HL-60 (cell line): Measurements from ENCODE around the gene GNAL.

Source experiments
- GABPA ChIP-seq: IDR thresholded peaks from 2 replicates; pipeline ENCODE4 v1.6.1; 2012; ENCODE audit warnings: low read depth
- POLR2AphosphoS5 ChIP-seq: IDR thresholded peaks from 2 replicates; pipeline ENCODE4 v1.6.1; 2012; ENCODE audit warnings: low read depth
- TF ChIP-seq, protein P1 (sequence below): IDR thresholded peaks from one replicate; pipeline ENCODE4 v1.5.1; 2011; ENCODE audit warnings: low read length, control low read depth, inconsistent platforms; ENCODE audit not compliant: insufficient read depth
- TF ChIP-seq, protein P2 (sequence below): IDR thresholded peaks from 2 replicates; pipeline ENCODE4 v1.6.1; 2012; ENCODE audit warnings: low read depth; ENCODE audit not compliant: insufficient replicate concordance

DNA sequence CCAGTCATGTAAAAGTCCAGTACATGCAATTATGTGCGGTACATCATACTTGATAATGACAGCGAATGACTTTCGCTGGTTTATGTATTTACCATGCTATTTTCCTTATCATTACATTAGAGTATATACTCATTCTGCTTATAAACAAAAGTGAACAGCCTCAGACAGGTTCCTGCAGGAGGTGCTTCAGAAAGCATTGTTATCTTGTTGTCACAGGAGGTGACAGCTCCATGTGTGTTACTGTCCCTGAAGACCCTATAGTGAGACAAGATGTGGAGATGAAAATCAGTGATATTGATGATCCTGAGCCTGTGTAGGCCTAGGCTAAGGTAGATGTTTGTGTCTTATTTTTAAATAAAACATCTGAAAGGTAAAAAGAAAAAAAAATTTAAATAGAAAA lies 234.4 kb downstream of the GNAL start:
- TF ChIP-seq, protein P1, sequence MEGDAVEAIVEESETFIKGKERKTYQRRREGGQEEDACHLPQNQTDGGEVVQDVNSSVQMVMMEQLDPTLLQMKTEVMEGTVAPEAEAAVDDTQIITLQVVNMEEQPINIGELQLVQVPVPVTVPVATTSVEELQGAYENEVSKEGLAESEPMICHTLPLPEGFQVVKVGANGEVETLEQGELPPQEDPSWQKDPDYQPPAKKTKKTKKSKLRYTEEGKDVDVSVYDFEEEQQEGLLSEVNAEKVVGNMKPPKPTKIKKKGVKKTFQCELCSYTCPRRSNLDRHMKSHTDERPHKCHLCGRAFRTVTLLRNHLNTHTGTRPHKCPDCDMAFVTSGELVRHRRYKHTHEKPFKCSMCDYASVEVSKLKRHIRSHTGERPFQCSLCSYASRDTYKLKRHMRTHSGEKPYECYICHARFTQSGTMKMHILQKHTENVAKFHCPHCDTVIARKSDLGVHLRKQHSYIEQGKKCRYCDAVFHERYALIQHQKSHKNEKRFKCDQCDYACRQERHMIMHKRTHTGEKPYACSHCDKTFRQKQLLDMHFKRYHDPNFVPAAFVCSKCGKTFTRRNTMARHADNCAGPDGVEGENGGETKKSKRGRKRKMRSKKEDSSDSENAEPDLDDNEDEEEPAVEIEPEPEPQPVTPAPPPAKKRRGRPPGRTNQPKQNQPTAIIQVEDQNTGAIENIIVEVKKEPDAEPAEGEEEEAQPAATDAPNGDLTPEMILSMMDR = no peak
- TF ChIP-seq POLR2AphosphoS5 = no peak
- no peak for TF ChIP-seq GABPA
- TF ChIP-seq, protein P2, sequence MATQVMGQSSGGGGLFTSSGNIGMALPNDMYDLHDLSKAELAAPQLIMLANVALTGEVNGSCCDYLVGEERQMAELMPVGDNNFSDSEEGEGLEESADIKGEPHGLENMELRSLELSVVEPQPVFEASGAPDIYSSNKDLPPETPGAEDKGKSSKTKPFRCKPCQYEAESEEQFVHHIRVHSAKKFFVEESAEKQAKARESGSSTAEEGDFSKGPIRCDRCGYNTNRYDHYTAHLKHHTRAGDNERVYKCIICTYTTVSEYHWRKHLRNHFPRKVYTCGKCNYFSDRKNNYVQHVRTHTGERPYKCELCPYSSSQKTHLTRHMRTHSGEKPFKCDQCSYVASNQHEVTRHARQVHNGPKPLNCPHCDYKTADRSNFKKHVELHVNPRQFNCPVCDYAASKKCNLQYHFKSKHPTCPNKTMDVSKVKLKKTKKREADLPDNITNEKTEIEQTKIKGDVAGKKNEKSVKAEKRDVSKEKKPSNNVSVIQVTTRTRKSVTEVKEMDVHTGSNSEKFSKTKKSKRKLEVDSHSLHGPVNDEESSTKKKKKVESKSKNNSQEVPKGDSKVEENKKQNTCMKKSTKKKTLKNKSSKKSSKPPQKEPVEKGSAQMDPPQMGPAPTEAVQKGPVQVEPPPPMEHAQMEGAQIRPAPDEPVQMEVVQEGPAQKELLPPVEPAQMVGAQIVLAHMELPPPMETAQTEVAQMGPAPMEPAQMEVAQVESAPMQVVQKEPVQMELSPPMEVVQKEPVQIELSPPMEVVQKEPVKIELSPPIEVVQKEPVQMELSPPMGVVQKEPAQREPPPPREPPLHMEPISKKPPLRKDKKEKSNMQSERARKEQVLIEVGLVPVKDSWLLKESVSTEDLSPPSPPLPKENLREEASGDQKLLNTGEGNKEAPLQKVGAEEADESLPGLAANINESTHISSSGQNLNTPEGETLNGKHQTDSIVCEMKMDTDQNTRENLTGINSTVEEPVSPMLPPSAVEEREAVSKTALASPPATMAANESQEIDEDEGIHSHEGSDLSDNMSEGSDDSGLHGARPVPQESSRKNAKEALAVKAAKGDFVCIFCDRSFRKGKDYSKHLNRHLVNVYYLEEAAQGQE = no peak
